ENCODE data around the gene TMPRSS9.

- TF ChIP-seq POLR2AphosphoS5 (IDR thresholded peaks at IDR 0.05; ENCODE audit: low read depth, low read length) (no peak), TAF1 (IDR thresholded peaks at IDR 0.05; ENCODE audit: low read depth, low read length) (no peak), PAX5 (IDR thresholded peaks at IDR 0.05; ENCODE audit: insufficient read depth, low read length, severe bottlenecking) (no peak), SPI1 (IDR thresholded peaks at IDR 0.05; ENCODE audit: low read depth, low read length) (no peak)
These were observed 50.0 kb downstream of the TMPRSS9 start for GRCh38 chr19:2410023-2410422.

Data from GM12891 (cell line).